CD4-positive, alpha-beta T cell treated with Interleukin-2 at 100 ng/mL for 4 hours (primary cell): ENCODE measurements around the gene TENM3.

Experiments
- DNase-seq: peaks from one replicate; pipeline ENCODE4 v3.0.0-alpha.2; 2020; ENCODE audit warnings: low spot score

TENM3 gene

GRCh38 chr4:182625193-182625592 lies 382.0 kb downstream of the TENM3 start:
- DNase-seq = no peak

GRCh38 chr4:182627996-182628395 lies 384.8 kb downstream of the TENM3 start:
- no peak for DNase-seq

DNA sequence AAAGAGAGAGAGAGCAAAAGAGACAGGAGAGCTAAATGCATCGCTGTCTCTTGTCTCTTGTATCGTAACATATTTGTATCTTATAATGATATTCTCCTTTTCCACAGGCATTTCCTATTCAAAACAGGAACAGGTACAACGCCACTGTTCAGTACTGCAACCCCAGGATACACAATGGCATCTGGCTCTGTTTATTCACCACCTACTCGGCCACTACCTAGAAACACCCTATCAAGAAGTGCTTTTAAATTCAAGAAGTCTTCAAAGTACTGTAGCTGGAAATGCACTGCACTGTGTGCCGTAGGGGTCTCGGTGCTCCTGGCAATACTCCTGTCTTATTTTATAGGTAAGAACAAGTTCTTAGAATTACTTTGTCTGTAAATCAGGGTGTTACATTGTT lies 385.3 kb downstream of the TENM3 start:
- DNase-seq = no peak

DNA sequence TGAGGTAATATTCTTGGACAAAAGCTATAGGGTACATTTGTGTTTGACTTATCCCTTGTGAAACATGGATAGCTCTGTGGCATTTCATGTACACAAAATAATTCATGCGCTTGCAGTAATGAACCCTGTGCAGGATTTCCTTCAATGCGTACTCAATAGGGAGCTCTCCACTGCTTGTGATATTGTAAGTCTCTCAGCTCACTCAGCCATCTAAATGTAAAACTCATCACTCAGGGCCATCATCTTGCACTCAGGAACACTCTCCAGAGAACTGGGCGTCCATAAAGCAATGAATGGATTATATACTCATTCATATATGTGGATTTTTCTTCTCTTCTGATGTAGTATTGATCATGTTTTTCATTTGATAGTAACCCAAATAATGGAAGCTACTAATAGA lies 385.9 kb downstream of the TENM3 start:
- no peak for DNase-seq

DNA sequence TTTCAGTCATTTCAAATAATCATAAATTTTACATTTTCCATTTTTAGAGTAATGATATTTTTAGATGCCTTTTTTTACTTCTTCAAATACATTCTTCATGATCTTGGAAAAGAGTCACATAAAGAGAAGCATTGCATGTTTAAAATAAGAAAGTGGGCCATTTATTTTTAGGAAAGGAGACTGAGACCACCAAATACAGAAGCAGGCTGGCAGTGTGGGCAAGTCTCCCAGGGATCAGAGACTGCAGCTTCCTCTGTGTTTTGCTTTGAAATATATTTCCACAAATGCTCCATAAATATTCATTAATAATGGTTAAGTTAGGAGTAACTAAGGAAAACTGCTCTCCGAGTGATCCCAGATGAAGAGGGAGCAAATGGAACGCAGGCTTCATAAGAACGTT lies 397.3 kb downstream of the TENM3 start:
- DNase-seq = no peak

DNA sequence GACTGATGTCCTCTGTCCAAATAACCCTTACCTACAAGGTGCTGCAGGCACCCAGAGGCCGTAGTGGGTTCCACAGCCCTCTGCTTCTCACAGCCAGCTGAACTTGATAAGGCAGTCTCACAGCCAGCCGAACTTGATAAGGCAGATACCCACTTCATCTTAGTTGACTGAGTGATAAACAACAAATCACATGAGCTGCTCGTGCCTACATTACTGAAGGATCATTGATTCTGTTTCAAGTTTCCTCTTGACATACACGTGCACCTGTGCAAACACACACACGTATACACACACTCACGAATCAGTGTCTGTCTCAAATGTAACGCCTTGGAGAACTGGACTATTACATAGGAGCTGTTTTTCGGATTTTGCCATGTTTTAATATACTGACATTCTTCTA lies 397.7 kb downstream of the TENM3 start:
- DNase-seq = no peak

- no peak for DNase-seq
These were observed 399.6 kb downstream of the TENM3 start for GRCh38 chr4:182642831-182643230.

GRCh38 chr4:182643801-182644682 lies 400.8 kb downstream of the TENM3 start:
- DNase-seq = no peak

DNA sequence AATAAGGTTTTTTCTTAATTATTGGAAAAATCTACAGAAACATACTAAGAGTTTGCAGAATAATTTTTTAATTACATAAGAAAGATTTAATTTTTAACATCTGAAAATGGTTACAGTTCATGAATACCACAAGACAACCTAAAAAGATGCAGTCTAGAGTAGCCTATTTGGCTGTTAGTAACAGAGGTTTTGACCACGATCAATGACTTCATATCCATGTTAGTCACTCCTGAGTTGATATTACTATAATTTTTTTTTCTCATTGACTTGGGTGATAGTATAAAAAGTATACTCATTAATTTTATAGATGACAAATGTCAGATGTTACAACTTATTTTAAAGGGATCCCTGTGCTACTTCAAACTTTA lies 401.5 kb downstream of the TENM3 start:
- DNase-seq = no peak

DNA sequence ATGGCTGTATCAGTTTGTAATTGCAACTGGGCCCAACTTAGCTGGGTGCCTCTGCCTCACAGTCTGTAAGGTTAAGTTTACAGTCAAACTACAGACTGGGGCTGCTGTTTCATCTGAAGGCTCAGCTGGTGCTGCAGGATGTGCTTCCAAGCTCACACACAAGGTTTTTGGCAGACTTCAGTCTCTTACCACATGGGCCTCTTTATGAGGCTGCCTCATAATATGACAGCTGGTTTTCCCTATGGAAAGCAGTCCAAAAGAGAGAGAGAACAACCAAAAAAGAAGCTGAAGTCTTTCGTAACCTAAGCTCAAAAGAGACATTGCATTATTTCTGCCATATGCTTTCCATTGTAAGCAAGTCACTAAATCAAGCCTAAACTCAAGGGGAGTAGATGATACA lies 402.3 kb downstream of the TENM3 start:
- DNase-seq = no peak

DNA sequence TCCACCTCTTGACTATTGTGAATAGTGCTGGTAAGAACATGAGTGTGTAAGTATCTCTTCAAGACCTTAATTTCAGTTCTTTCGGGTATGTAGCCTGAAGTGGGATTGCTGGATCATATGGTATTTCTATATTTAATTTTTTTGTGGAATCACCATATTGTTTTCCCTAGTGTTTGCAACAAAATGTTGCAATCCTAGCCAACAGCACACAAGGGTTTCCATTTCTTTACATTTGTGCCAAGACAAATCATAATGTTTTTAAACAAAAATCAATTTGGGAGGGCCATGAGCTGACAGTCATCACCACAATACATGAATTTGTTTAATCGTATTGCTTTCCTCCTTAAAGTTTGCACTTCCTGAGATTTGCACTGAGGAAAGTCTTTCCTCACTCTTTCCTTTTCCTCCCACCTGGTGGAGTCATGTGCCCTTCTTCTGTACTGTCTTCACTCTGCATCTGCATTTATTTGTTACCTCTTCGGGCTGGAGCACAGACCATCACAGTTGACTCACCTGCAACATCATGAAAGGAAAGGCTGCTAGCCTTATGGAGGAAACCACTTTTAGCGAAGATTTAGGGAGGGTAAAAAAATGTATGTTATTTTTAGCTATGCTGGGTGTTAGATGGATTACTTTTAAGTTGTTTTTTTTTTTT lies 404.6 kb downstream of the TENM3 start:
- no peak for DNase-seq

- DNase-seq = no peak
These were observed 405.6 kb downstream of the TENM3 start for GRCh38 chr4:182648766-182649165.

DNA sequence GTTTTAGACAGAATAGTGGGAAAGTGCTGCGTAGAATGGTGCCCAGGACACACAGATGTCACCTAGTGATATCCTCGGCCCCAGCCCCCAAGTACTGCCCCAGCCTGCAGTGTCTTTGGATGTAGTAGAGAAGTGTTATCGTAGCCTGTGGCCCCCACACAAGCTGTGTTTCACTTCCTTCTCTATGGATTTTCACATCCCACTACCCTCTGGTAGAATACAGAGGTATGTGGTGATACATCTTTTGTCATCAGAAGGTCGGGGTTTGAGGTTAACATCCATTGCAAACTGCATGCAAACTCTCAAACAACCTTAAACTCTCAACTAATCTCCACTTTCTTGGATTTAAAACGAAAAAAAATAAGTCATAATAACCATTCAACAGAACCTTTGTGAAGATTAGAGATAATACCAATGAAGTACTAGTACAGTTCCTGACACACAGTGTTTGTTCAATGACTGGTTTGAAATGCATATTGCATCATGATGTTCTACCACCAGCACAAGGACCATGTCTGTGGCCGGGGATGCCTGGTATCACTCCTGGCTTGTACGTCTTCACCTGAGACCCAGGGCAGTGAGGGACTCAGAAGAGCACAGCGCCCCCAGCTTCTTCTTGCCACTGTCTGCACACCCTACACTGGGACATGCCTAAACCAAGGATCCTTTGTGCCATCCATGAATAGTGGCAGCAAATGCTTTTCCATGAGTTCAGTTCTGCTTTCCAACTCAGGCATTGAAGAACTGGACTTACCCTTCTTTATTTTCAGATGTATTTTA lies 406.7 kb downstream of the TENM3 start:
- DNase-seq = no peak

DNA sequence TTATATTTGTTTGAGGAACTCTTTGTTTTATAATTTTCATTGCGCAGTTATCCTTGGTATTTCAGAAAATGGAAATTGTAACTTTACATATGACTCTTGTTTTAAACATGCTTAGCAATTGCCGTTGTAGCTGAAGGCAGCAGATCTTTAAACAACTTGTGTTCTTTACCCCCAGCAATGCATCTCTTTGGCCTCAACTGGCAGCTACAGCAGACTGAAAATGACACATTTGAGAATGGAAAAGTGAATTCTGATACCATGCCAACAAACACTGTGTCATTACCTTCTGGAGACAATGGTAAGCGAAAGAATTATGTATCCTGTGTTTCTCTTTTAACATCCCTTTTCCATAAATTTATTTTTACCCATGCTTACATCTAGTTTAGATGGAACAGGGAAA lies 410.4 kb downstream of the TENM3 start:
- DNase-seq = no peak

DNA sequence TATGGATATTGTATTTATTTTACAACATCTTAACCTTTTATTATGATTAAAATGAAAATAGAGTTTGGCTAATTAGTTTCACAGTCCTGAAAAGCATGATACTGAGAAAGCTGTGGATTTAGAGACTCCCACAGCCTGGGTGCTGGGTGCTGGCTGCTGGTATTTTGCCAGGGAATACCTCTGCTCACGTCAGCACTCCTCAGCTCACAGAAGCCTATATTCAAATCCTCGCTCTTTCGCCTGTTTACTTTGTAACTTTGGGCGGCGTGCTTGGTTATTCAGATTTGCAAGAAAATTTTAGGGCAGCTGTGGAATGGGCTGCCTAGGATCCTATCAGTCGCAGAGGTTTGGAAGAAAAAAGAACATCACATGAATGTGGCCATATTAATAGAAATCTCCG lies 412.1 kb downstream of the TENM3 start:
- no peak for DNase-seq

DNA sequence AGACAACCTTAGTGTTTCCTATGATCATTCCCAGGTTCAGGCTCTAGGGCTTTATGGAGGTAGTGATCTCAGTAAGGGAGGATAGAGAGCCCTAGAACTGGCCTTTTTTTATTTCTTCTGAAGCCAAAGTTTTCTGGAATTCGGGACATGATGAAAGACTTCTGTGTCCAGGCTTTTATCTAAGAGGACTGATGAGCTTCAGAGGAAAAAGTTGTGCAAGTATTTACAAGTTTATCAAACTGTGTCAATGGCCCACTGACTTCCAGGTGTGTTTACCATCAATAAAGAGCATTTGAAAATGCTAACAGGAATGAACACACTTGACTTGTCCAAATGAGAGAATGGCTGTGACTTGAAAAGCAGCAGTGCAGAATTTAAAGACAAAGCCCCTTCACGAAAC lies 419.3 kb downstream of the TENM3 start:
- DNase-seq = no peak

DNA sequence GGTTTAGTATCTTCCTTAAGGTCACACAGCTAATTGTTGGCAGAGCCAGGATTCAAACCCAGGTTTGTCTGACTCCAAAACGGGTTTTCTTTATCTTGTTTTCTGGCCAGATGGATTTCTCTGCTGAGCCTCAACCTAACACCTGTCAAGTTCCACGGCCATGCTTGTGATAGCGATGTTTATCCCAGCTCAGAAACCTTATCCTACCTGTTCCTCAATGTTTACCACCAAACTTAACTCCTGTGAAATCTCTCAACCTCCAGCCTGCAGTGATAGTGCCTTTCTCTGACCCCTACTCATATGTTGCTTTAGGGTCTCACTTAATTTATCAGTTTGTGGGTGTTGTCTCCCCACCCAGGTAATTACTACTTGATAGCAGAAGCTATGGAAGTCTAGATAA lies 428.0 kb downstream of the TENM3 start:
- DNase-seq = no peak

DNA sequence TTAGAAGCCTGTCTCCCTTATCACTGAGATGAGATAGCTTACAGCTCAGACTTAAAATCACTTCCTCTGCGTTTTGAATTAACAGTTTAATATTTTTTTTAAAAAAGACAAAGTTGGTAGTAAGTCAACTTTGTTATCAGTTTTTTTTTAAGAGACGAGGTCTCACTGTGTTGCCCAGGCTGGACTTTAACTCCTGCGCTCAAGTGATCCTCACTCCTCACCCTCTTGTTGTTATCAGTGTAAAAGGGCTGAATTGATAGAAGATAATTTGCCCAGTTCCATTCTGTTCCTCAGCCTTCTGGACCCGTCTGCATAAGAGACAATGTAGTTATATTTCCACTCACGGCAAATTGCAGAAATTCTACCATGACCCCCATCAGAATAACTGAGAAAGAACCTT lies 428.5 kb downstream of the TENM3 start:
- DNase-seq = no peak

GRCh38 chr4:182678590-182678989 lies 435.4 kb downstream of the TENM3 start:
- no peak for DNase-seq

DNA sequence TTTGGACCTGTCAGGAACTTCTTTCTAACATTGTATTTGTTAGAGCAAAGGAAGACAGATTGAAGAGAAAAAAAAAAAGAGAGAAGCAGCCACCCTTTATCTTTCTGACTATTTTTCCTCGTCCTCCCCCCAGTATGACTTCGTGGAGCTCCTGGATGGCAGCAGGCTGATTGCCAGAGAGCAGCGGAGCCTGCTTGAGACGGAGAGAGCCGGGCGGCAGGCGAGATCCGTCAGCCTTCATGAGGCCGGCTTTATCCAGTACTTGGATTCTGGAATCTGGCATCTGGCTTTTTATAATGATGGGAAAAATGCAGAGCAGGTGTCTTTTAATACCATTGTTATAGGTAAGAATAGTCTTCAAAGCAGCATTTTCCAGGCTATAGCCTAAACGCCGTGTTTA lies 436.3 kb downstream of the TENM3 start:
- DNase-seq = no peak

DNA sequence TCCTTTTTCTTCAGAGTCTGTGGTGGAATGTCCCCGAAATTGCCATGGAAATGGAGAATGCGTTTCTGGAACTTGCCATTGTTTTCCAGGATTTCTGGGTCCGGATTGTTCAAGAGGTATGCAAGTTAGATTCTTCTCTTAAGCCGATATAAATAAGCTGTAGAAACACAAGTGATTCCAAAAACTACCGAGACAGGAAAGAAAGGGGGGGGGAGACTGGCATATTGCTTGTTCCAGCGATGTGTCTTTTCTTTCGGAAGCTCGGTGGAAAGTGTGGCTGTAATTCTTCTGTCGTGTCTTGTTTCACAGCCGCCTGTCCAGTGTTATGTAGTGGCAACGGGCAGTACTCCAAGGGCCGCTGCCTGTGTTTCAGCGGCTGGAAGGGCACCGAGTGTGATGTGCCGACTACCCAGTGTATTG lies 437.0 kb downstream of the TENM3 start:
- DNase-seq = no peak

DNA sequence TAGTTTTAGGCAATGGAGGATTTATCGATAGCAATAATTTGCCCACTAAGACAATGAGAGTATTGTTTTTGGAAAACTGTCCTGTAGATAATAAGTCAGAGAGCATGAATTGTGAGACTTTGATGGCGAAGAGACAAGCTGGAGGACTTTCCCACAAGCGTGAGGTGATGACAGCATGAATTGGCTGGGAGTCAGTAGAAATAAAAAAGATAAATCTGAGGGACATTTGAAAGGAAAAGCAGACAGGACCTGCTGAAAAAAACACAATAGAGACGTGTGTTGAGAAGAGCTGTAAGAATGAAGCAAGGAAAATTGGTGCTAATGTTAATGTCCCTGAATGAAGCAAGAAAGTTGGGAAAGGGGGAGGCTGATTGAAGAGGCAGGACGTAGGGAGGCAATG lies 440.5 kb downstream of the TENM3 start:
- DNase-seq = no peak

DNA sequence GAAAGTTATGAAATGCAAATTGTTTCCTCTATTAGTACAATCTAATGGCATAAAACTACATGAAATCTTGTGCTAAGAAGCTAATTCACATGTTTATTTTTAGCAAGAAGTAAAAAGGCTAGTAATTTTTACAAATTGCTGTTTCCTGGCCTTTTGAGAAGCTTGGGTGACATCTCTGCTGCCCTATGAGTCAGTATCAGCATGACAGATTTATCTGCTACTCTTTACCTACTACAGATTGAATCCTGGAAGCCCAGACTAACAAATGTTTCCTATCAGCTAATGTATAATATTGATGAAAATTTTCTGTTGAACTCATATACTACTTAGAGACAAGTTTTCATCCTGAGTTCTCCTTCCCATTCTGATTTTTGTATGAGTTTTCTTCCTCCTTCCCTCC lies 441.6 kb downstream of the TENM3 start:
- no peak for DNase-seq
